GM23338 (cell line): ENCODE measurements around the gene CLCF1.

Source experiments
- EZH2 ChIP-seq: fragments of 200-600 bp; sonication (generic); IDR thresholded peaks from one replicate; pipeline ENCODE4 v1.8.0; 2017; ENCODE audit warnings: antibody characterized with exemption, mild to moderate bottlenecking, low read depth; ENCODE audit not compliant: unreplicated experiment
- EZH2phosphoT487 ChIP-seq: fragments of 200-600 bp; sonication (generic); IDR thresholded peaks from one replicate; pipeline ENCODE4 v1.8.1; 2018; ENCODE audit warnings: antibody characterized with exemption; ENCODE audit not compliant: unreplicated experiment
- TF ChIP-seq, protein P1 (sequence below), 2 experiments: fragments of 200-600 bp in 1 of 2; sonication (generic) in 1 of 2; conservative IDR thresholded peaks; 2 replicates each; pipeline versions ENCODE4 v1.5.1 to v1.6.1; 2016 to 2017; ENCODE audit warnings: antibody characterized with exemption in 2 of 2, low read depth in 2 of 2, mild to moderate bottlenecking in 2 of 2, moderate library complexity in 1 of 2

DNA sequence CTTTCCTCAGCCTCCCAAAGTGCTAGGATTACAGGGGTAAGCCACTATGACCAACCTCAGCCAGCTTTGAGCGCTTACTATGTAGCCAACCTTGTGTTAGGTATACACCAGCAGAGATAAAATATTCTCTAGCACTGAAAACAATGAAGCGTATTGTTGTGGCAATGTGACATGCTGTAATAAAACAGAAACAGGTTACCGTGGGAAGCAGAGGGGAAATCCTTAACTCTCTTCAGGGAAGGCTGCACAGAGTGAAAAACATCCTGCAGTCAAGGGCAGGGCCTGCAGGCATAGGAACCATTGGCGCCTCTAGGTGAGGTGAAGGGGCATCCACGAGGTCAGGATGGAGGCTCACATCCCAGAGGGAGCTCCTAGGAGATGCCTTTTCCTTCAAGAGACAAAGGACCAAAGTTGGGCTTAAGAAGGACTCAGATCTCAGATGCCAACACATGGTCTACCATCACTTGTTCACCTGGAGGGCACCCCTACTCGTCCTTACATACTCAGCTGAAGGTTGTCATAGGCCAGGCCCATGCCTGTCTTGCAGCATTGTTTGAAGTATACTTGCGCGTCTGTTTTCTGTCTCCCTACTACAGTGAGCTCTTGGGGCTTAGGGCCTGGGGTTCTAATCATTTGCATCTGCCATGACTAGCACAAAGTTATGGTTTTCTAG is 28.0 kb downstream of the CLCF1 start:
- TF ChIP-seq, protein P1, sequence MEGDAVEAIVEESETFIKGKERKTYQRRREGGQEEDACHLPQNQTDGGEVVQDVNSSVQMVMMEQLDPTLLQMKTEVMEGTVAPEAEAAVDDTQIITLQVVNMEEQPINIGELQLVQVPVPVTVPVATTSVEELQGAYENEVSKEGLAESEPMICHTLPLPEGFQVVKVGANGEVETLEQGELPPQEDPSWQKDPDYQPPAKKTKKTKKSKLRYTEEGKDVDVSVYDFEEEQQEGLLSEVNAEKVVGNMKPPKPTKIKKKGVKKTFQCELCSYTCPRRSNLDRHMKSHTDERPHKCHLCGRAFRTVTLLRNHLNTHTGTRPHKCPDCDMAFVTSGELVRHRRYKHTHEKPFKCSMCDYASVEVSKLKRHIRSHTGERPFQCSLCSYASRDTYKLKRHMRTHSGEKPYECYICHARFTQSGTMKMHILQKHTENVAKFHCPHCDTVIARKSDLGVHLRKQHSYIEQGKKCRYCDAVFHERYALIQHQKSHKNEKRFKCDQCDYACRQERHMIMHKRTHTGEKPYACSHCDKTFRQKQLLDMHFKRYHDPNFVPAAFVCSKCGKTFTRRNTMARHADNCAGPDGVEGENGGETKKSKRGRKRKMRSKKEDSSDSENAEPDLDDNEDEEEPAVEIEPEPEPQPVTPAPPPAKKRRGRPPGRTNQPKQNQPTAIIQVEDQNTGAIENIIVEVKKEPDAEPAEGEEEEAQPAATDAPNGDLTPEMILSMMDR (conservative IDR thresholded peaks at IDR 0.05; ENCODE audit: low read depth in 2 of 2) = no peak
- TF ChIP-seq EZH2 (no peak), EZH2phosphoT487 (no peak)
